ENCODE measurements around the gene RPL11.

GRCh38 chr1:23722652-23723051, 31.0 kb downstream of the RPL11 start:
- TF ChIP-seq POLR2A (IDR thresholded peaks at IDR 0.05) (no peak), CTCF (IDR thresholded peaks at IDR 0.05) (no peak), POLR2AphosphoS5 (IDR thresholded peaks at IDR 0.05) (no peak), EP300 (IDR thresholded peaks at IDR 0.05) (no peak)
